ENCODE data around the gene CMTM1. TPM values are rescaled to one million over a fixed set of nuclear protein-coding genes. Genes with fewer than 3 reads are reported as not detected.

Gene CMTM1
- total RNA-seq, 1 donor from 2014 or later = 8.1 TPM

DNA sequence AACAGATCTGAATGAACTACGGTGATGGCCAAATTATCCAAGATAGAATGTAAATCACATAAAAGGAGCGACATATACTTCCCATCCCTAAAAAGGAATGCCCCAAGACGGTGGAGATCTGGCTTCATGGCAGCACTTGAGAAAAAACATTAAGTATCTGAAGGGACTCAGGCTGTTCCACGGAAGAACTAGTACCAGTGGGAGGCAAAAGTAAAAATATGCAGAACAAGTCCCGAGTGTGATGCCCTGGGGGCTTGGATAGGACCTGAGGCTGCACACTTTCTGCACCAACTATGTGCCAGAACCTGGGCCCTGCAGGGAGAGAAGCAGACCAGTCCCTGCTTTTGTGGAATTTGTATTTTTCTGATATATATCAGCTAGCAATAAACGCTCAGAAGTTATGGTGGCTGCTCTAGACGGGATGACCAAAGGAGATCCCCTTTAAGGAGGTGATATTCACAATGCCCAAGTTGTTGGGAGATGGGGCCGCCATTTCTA lies 14.4 kb upstream of the CMTM1 start:
- Histone ChIP-seq H3K36me3 (no peaks in the 10 kb centered on the region), H3K9me3 (no peaks in the 10 kb centered on the region), H3K4me1 (peaks cover 76% of the 10 kb centered on the region), H3K4me3 (peak overlapping the region; percentile 87), H3K27ac (peak overlapping the region; percentile 92), H3K27me3 (ENCODE audit: low read depth) (no peaks in the 10 kb centered on the region)
- DNase-seq = no peak
- no peak for ATAC-seq
- intact Hi-C loops (cut with DNase I) = no loop called here
- TF ChIP-seq, protein P1, sequence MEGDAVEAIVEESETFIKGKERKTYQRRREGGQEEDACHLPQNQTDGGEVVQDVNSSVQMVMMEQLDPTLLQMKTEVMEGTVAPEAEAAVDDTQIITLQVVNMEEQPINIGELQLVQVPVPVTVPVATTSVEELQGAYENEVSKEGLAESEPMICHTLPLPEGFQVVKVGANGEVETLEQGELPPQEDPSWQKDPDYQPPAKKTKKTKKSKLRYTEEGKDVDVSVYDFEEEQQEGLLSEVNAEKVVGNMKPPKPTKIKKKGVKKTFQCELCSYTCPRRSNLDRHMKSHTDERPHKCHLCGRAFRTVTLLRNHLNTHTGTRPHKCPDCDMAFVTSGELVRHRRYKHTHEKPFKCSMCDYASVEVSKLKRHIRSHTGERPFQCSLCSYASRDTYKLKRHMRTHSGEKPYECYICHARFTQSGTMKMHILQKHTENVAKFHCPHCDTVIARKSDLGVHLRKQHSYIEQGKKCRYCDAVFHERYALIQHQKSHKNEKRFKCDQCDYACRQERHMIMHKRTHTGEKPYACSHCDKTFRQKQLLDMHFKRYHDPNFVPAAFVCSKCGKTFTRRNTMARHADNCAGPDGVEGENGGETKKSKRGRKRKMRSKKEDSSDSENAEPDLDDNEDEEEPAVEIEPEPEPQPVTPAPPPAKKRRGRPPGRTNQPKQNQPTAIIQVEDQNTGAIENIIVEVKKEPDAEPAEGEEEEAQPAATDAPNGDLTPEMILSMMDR (IDR thresholded peaks at IDR 0.05) = no peak

DNA sequence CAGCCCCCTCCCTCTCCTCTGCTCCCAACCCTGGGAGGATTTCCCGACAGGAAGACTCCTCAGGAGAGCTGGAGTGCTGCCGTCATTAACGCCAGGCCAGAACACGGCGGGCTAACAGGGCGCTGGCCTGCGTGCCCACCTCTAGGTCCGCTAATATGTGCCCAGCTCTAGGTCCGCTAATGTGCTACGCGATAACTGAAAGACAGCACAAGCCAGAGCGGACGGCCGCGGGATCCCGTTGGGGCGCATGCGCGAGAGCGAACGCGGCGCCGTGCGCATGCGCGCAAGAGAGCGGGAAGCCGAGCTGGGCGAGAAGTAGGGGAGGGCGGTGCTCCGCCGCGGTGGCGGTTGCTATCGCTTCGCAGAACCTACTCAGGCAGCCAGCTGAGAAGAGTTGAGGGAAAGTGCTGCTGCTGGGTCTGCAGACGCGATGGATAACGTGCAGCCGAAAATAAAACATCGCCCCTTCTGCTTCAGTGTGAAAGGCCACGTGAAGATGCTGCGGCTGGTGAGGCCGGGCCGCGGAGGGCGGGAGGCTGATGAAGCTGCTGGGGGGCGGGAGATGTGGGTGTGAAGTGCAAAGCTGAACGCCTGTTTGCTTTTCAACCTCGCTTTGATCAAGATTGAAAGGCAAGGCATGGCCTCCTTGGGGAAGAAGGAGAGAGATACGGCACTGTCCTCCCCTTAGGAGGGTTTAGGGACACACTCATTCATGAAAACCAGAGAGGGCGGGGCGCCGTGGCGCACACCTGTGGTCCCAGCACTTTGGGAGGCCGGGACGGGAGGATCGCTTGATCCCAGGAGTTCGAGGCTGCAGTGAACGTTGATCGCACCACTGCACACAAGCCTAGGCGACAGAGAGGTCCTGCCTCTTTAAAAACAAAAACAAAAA lies 13.7 kb upstream of the CMTM1 start, which contains the start of gene CKLF:
Gene CKLF, plus strand, starts transcription at position 291 of the 892 bp plus-strand sequence. Its CDS starts 140 bp downstream, at position 431.
- DNase-seq (peak; percentile 93), ATAC-seq (peak; percentile 91 to 92)
- intact Hi-C loops (cut with DNase I) = no loop called here
- TF ChIP-seq, protein P1 (IDR thresholded peaks at IDR 0.05) = no peak
- peaks cover 6% of the 10 kb centered on the region for H3K36me3 ChIP-seq
- H3K4me1 ChIP-seq = peaks cover 77% of the 10 kb centered on the region
- H3K27ac ChIP-seq = peak within 1 kb of the TSS; percentile 92
- no peaks in the 10 kb centered on the region for H3K9me3 ChIP-seq
- H3K27me3 ChIP-seq (ENCODE audit: low read depth) = no peaks in the 10 kb centered on the region
- peak within 1 kb of the TSS; percentile 87 for H3K4me3 ChIP-seq

DNA sequence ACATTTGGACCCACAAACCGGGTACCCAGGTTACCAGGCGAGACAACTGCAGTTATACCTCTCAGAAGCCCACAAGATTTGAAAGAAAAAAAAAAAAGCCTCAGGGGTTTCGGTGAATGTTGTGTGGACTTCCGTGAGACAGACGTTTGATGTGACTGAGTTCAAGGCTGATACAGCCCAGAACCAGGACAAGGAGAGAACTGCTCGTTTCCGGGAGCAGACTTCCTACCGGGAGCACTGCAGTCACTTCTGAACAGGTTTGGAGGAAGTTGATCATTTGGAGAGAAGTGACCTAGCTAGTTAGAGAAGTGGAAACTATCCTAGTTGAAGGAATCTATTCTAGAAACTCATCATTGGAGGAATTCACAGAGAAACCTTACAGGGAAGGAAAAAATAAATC lies 13.0 kb upstream of the CMTM1 start:
- Histone ChIP-seq H3K36me3 (peaks cover 13% of the 10 kb centered on the region), H3K4me3 (peak overlapping the region; percentile 87), H3K27me3 (ENCODE audit: low read depth) (no peaks in the 10 kb centered on the region), H3K4me1 (peaks cover 71% of the 10 kb centered on the region), H3K9me3 (no peaks in the 10 kb centered on the region), H3K27ac (peak overlapping the region; percentile 92)
- ATAC-seq = no peak
- DNase-seq = no peak
- intact Hi-C loops (cut with DNase I) = no loop called here
- TF ChIP-seq, protein P1 (IDR thresholded peaks at IDR 0.05) = no peak

DNA sequence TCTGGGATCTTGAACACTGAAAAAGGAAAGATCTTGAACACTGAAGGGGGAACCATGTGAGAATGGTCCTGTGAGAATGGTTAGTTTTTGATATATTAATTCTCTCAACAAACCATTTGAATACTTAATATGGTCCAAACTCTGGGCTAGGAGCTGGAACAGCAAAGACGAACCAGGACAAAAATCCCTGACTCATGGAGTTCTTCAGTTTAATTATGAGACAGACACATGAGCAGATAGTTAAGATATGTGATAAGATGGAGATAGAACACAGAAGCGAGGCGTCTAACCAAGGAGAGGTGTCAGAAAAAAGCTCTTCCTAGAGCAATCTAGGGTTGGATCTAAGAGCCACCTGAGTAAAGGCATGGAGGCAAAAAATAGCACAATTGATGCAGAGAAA lies 12.2 kb upstream of the CMTM1 start:
- ATAC-seq (no peak), DNase-seq (no peak)
- no peak overlapping the region for H3K27ac ChIP-seq
- intact Hi-C loops (cut with DNase I) = no loop called here
- H3K27me3 ChIP-seq (ENCODE audit: low read depth) = no peaks in the 10 kb centered on the region
- H3K36me3 ChIP-seq = peaks cover 21% of the 10 kb centered on the region
- H3K9me3 ChIP-seq = no peaks in the 10 kb centered on the region
- TF ChIP-seq, protein P1 (IDR thresholded peaks at IDR 0.05) = no peak
- peak overlapping the region; percentile 87 for H3K4me3 ChIP-seq
- peaks cover 63% of the 10 kb centered on the region for H3K4me1 ChIP-seq

DNA sequence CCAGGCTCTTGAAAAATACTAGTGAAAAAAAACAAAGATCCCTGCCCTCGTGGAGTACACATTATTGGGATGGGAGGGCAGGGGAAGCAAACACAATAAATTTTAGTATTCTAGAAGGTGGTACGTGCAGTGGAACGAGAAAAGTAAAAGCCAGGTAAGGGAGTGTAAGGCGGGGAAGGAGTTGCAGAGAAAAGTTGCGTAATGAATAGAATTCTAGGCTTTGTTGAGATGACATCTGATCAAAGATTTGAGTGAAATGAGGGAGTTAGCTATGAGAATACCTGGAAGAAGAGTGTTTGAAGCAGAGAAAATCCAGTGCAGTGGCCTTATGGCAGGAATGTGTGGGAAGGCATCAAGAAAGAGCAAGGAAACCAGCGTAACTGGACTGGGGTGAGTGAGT lies 11.7 kb upstream of the CMTM1 start:
- TF ChIP-seq, protein P1 (IDR thresholded peaks at IDR 0.05) = no peak
- ATAC-seq = no peak
- no peak for DNase-seq
- Histone ChIP-seq H3K4me1 (peaks cover 59% of the 10 kb centered on the region), H3K4me3 (peak overlapping the region; percentile 12), H3K27me3 (ENCODE audit: low read depth) (no peaks in the 10 kb centered on the region), H3K27ac (no peak overlapping the region), H3K9me3 (no peaks in the 10 kb centered on the region), H3K36me3 (peaks cover 26% of the 10 kb centered on the region)
- intact Hi-C loops (cut with DNase I) = no loop called here

Data from lower lobe of right lung (tissue), 2 donors.